ENCODE data around the gene CPHXL. TPM values are rescaled to one million over a fixed set of nuclear protein-coding genes. Genes with fewer than 3 reads are reported as not detected.

Gene CPHXL
- total and polyA plus RNA-seq, 7 donors, result not detected

DNA sequence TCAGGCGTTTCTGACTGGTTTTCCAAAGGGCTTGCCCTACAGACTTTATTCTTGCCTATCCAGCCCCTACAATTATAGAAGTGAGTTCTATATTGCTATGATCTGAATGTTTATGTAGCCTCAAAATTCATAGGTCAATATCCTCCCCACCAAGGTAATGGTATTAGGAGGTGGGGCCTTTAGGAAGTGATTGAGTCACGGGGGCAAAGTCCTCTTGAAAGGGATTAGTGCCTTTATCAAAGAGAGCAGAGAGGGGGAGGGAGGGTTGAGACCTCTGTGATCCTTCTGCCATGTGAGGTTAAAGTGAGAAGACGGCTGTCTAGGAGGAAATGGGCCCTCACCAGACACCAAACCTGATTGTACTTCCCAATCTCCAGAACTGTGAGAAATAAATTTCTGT is 931 bp upstream of the CPHXL start:
- WGBS, 2 donors, result 16 to 52% methylated on average over 3 of the region's 3 CpGs

DNA sequence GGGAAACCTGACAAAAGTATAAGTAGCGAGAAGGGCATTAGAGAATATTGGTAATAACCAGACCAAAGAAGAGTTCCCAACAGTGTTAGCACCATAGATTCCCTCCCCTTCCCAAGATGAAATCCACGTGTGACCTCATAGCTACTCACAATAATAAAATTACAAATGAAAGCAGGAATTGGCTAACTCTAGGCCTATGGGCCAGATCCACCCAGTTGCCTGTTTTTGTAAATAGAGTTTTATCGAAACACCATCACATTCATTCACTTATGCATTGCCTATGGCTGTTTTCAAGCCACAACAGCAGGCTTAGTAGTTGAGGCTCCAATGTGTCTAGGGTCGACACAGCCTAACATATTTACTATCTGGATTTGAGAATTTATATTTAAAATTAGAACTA is 7.8 kb downstream of the CPHXL start:
- TF ChIP-seq POLR2AphosphoS5 (IDR thresholded peaks at IDR 0.05) (no peak), POLR2A (IDR thresholded peaks at IDR 0.05) (no peak), EP300 (IDR thresholded peaks at IDR 0.05) (no peak)
- TF ChIP-seq, protein P1, sequence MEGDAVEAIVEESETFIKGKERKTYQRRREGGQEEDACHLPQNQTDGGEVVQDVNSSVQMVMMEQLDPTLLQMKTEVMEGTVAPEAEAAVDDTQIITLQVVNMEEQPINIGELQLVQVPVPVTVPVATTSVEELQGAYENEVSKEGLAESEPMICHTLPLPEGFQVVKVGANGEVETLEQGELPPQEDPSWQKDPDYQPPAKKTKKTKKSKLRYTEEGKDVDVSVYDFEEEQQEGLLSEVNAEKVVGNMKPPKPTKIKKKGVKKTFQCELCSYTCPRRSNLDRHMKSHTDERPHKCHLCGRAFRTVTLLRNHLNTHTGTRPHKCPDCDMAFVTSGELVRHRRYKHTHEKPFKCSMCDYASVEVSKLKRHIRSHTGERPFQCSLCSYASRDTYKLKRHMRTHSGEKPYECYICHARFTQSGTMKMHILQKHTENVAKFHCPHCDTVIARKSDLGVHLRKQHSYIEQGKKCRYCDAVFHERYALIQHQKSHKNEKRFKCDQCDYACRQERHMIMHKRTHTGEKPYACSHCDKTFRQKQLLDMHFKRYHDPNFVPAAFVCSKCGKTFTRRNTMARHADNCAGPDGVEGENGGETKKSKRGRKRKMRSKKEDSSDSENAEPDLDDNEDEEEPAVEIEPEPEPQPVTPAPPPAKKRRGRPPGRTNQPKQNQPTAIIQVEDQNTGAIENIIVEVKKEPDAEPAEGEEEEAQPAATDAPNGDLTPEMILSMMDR (IDR thresholded peaks at IDR 0.05), result no peak
- no peaks in the 10 kb centered on the region for H3K9me3 ChIP-seq
- no peak for DNase-seq
- WGBS, 2 donors, result 86 to 88% methylated on average over 4 of the region's 4 CpGs
- no peaks in the 10 kb centered on the region for H3K4me1 ChIP-seq
- H3K4me3 ChIP-seq, result no peak overlapping the region
- intact Hi-C loops (cut with DNase I), result no loop called here
- no peaks in the 10 kb centered on the region for H3K36me3 ChIP-seq
- no peaks in the 10 kb centered on the region for H3K27me3 ChIP-seq
- H3K27ac ChIP-seq, result no peak overlapping the region

More for the DNA sequence above, 931 bp upstream of the CPHXL start:
- H3K27me3 ChIP-seq, result no peaks in the 10 kb centered on the region
- H3K36me3 ChIP-seq, result no peaks in the 10 kb centered on the region
- no peak for DNase-seq
- H3K27ac ChIP-seq, result no peak overlapping the region
- intact Hi-C loops (cut with DNase I), result no loop called here
- H3K4me1 ChIP-seq, result no peaks in the 10 kb centered on the region
- H3K4me3 ChIP-seq, result no peak overlapping the region
- H3K9me3 ChIP-seq, result no peaks in the 10 kb centered on the region
- TF ChIP-seq POLR2AphosphoS5 (IDR thresholded peaks at IDR 0.05), result no peak
- TF ChIP-seq EP300 (IDR thresholded peaks at IDR 0.05), result no peak
- no peak for TF ChIP-seq POLR2A (IDR thresholded peaks at IDR 0.05)
- TF ChIP-seq, protein P1 (IDR thresholded peaks at IDR 0.05), result no peak

DNA sequence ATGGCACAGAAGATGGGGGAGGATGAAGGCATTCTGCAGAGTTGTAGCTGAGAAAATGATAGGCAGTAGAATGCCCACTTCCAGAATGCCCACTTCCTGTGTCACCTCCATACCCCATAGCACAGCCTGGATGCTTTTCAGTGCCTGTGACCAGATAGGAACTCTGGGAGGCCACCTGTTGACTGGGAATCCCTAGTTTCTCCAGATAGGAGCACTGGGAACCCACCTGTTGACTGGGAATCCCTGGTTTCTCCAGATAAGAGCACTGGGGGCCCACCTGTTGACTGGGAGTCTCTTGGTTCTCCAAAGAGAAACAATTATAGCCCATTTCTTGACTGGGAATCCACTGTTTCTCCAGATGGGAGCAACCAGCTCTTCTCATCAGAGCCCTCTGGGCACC is 11.6 kb downstream of the CPHXL start:
- Histone ChIP-seq H3K9me3 (no peaks in the 10 kb centered on the region), H3K36me3 (no peaks in the 10 kb centered on the region), H3K27me3 (no peaks in the 10 kb centered on the region), H3K4me1 (no peaks in the 10 kb centered on the region), H3K4me3 (no peak overlapping the region), H3K27ac (no peak overlapping the region)
- intact Hi-C loops (cut with DNase I), result no loop called here
- no peak for TF ChIP-seq POLR2A (IDR thresholded peaks at IDR 0.05)
- no peak for TF ChIP-seq POLR2AphosphoS5 (IDR thresholded peaks at IDR 0.05)
- TF ChIP-seq, protein P1 (IDR thresholded peaks at IDR 0.05), result no peak
- TF ChIP-seq EP300 (IDR thresholded peaks at IDR 0.05), result no peak
- DNase-seq, result no peak

DNA sequence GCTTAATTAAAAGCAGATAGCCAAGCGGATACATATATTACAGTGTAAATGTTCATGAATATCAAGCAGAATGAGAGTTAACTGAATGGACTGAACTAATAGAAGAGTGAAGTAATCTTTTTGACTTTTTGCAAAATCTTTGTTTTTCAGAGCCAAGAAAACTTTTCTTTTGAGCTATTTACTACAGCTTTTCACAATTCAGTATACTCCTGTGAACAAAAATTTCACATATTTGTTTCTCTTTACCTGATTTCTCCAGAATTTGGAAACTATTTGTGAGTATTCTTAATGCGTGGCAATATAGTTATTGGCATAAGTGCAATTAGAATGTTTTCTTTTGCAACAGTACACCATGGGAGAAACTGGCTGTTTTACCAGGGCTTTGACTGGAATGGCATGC is 15.9 kb downstream of the CPHXL start:
- no peak for DNase-seq
- Histone ChIP-seq H3K36me3 (no peaks in the 10 kb centered on the region), H3K4me1 (no peaks in the 10 kb centered on the region), H3K4me3 (no peak overlapping the region), H3K9me3 (no peaks in the 10 kb centered on the region), H3K27ac (no peak overlapping the region), H3K27me3 (no peaks in the 10 kb centered on the region)
- WGBS, 2 donors, result 96% methylated on average over 2 of the region's 2 CpGs
- intact Hi-C loops (cut with DNase I), result no loop called here
- TF ChIP-seq POLR2AphosphoS5 (IDR thresholded peaks at IDR 0.05) (no peak), POLR2A (IDR thresholded peaks at IDR 0.05) (no peak), EP300 (IDR thresholded peaks at IDR 0.05) (no peak)
- TF ChIP-seq, protein P1 (IDR thresholded peaks at IDR 0.05), result no peak

DNA sequence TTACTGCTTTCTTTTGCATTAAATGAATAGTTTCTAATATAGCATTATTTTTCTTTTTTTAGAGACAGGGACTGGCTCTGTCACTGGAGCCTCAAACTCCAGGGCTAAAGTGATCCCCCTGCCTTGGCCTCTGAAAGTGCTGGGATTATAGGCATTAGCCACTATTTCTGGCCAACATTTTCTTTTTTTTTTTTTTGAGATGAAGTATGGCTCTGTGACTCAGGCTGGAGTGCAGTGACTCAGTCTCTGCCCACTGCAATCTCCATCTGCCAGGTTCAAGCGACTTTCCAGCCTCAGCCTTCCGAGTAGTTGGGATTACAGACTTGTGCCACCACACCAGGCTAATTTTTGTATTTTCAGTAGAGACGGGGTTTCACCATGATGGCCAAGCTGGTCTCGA is 23.0 kb downstream of the CPHXL start:
- no peaks in the 10 kb centered on the region for H3K9me3 ChIP-seq
- WGBS, 2 donors, result 93% methylated on average over 4 of the region's 4 CpGs
- no peaks in the 10 kb centered on the region for H3K36me3 ChIP-seq
- no peaks in the 10 kb centered on the region for H3K27me3 ChIP-seq
- no peak for TF ChIP-seq POLR2A (IDR thresholded peaks at IDR 0.05)
- TF ChIP-seq, protein P1 (IDR thresholded peaks at IDR 0.05), result no peak
- TF ChIP-seq POLR2AphosphoS5 (IDR thresholded peaks at IDR 0.05), result no peak
- no peak for TF ChIP-seq EP300 (IDR thresholded peaks at IDR 0.05)
- DNase-seq, result no peak
- H3K4me1 ChIP-seq, result no peaks in the 10 kb centered on the region
- H3K27ac ChIP-seq, result no peak overlapping the region
- H3K4me3 ChIP-seq, result no peak overlapping the region
- intact Hi-C loops (cut with DNase I), result no loop called here
